K562 (cell line): ENCODE measurements around the gene GART. TPM values are rescaled to one million over a fixed set of nuclear protein-coding genes. Genes with fewer than 3 reads are reported as not detected.

ENCODE experiments used
- ARID2 ChIP-seq: fragments of 450-650 bp; IDR thresholded peaks from 2 replicates; pipeline ENCODE4 v1.6.1; 2017; ENCODE audit warnings: antibody characterized with exemption, mild to moderate bottlenecking
- BRD4 ChIP-seq: fragments of 200-600 bp; sonication (generic); IDR thresholded peaks from 2 replicates; pipeline ENCODE4 v1.6.1; 2017; ENCODE audit warnings: inconsistent platforms
- CEBPG ChIP-seq, 3 experiments: fragments of 200-800 bp in 1 of 3; sonication (Bioruptor generic) in 1 of 3; sonication (generic) in 1 of 3; formaldehyde crosslinking in 1 of 3; IDR thresholded peaks in 2 of 3; conservative IDR thresholded peaks in 1 of 3; 2 replicates each; pipeline versions ENCODE4 v1.6.1 to v1.8.0; 2016 to 2022; ENCODE audit warnings: missing compliant biosample characterization in 2 of 3, missing genetic modification characterization in 2 of 3, mild to moderate bottlenecking in 1 of 3, missing genetic modification reagents in 1 of 3
- CHD1 ChIP-seq: fragments of 200-600 bp; sonication (generic); IDR thresholded peaks from one replicate; pipeline ENCODE4 v1.6.1; 2012; ENCODE audit warnings: mild to moderate bottlenecking, moderate library complexity, low read length, inconsistent platforms
- E2F5 ChIP-seq: sonication (generic); formaldehyde crosslinking; IDR thresholded peaks from 2 replicates; pipeline ENCODE4 v1.8.0; 2022; ENCODE audit warnings: mild to moderate bottlenecking, missing genetic modification reagents
- GTF2B ChIP-seq: IDR thresholded peaks from 2 replicates; pipeline ENCODE4 v1.6.1; 2011; ENCODE audit not compliant: insufficient read length; ENCODE audit errors: extremely low read depth
- GTF2E2 ChIP-seq: fragments of 200-800 bp; sonication (Bioruptor generic); IDR thresholded peaks from 2 replicates; pipeline ENCODE4 v1.6.1; 2016; ENCODE audit warnings: missing genetic modification characterization, missing compliant biosample characterization
- HMBOX1 ChIP-seq: sonication (generic); IDR thresholded peaks from 2 replicates; pipeline ENCODE4 v1.6.1; 2016
- MYC ChIP-seq, 2 experiments: fragments of 250-450 bp in 1 of 2; sonication (Bioruptor Pico) in 1 of 2; IDR thresholded peaks; 2 replicates each; pipeline versions ENCODE4 v1.5.1 to v1.6.1; 2012 to 2021; ENCODE audit warnings: low read depth in 2 of 2, borderline replicate concordance in 1 of 2, improper control_type of control experiment in 1 of 2, low read length in 1 of 2, mild to moderate bottlenecking in 1 of 2, moderate library complexity in 1 of 2
- TAF9B ChIP-seq: fragments of 450-650 bp; IDR thresholded peaks from 2 replicates; pipeline ENCODE4 v1.6.1; 2018; ENCODE audit warnings: mild to moderate bottlenecking; ENCODE audit not compliant: partially characterized antibody
- TAL1 ChIP-seq: fragments of 450-650 bp; IDR thresholded peaks from 2 replicates; pipeline ENCODE4 v1.6.1; 2016; ENCODE audit warnings: mild to moderate bottlenecking
- TOE1 ChIP-seq, 2 experiments: fragments of 450-650 bp in 1 of 2; sonication (generic) in 1 of 2; formaldehyde crosslinking in 1 of 2; IDR thresholded peaks; 2 replicates each; pipeline versions ENCODE4 v1.7.1 to v1.8.0; 2016 to 2022; ENCODE audit warnings: borderline replicate concordance in 2 of 2, mild to moderate bottlenecking in 2 of 2, antibody characterized with exemption in 1 of 2, inconsistent platforms in 1 of 2, low read depth in 1 of 2, missing genetic modification reagents in 1 of 2, moderate library complexity in 1 of 2
- ZNF12 ChIP-seq: sonication (generic); formaldehyde crosslinking; IDR thresholded peaks from 2 replicates; pipeline ENCODE4 v1.4.0; 2020; ENCODE audit warnings: mild to moderate bottlenecking, missing genetic modification reagents
- ZNF263 ChIP-seq: sonication (generic); formaldehyde crosslinking; IDR thresholded peaks from 2 replicates; pipeline ENCODE4 v1.8.0; 2022; ENCODE audit warnings: mild to moderate bottlenecking, missing genetic modification reagents, borderline replicate concordance
- ZNF324 ChIP-seq: fragments of 250-450 bp; sonication (Bioruptor Pico); IDR thresholded peaks from 2 replicates; pipeline ENCODE4 v1.4.0; 2020; ENCODE audit warnings: mild to moderate bottlenecking
- polyA plus RNA-seq, 8 experiments: library from polyadenylated mRNA; depleted of rRNA in 4 of 8; stranded (reverse) in 5 of 8; unstranded in 3 of 8; fragments of >200 nt; fragmentation: Nextera tagmentation in 2 of 8; fragmentation: Illumina TruSeq in 1 of 8; extraction: Ambion mirVana in 2 of 8; extraction: Trizol in 1 of 8; gene quantifications; 2 replicates each; pipeline versions ENCODE4 v1.2.1 to v1.2.3, GENCODE V29; 2011 to 2014; ENCODE audit warnings: inconsistent platforms in 1 of 8, missing spikeins in 1 of 8
- total RNA-seq, 7 experiments: library from RNA; depleted of rRNA in 6 of 7; stranded (reverse); fragments of >200 nt in 6 of 7; fragmentation: Illumina TruSeq in 2 of 7; extraction: Trizol in 2 of 7; gene quantifications; 2 replicates each; pipeline versions ENCODE4 v1.2.1 to v1.2.3, GENCODE V29; 2011 to 2021; ENCODE audit warnings: low replicate concordance in 1 of 7
- TF ChIP-seq, protein P1 (sequence below): fragments of 450-650 bp; IDR thresholded peaks from 2 replicates; pipeline ENCODE4 v1.6.1; 2016; ENCODE audit warnings: mild to moderate bottlenecking
- TF ChIP-seq, protein P2 (sequence below): fragments of 250-450 bp; sonication (Bioruptor Pico); IDR thresholded peaks from 2 replicates; pipeline ENCODE4 v1.6.1; 2021; ENCODE audit warnings: mild to moderate bottlenecking
- TF ChIP-seq, protein P3 (sequence below): fragments of 450-650 bp; IDR thresholded peaks from 2 replicates; pipeline ENCODE4 v1.6.1; 2018; ENCODE audit warnings: mild to moderate bottlenecking, low read depth; ENCODE audit not compliant: partially characterized antibody

The GART gene
- total and polyA plus RNA-seq, 9 of the 15 experiments (the other 6 are each of a cell fraction or from before 2014, with no cell fraction given): 141 to 429 (median 349) TPM

- TF ChIP-seq MYC (IDR thresholded peaks at IDR 0.05; ENCODE audit: low read depth, low read length) (peak; percentile 97), MYC (CRISPR knock-in tag; IDR thresholded peaks at IDR 0.05; ENCODE audit: borderline replicate concordance, low read depth) (peak; percentile 81), ZNF263 (CRISPR knock-in tag) (no peak), TOE1 (IDR thresholded peaks at IDR 0.05; ENCODE audit: borderline replicate concordance) (peak; percentile 58), TOE1 (CRISPR knock-in tag; IDR thresholded peaks at IDR 0.05; ENCODE audit: borderline replicate concordance, low read depth) (no peak), ARID2 (no peak), TAF9B (peak; percentile 79), E2F5 (CRISPR knock-in tag) (no peak; the same call in 1 of the 2 replicates), GTF2E2 (tag) (no peak), CHD1 (peak; percentile 99), ZNF12 (CRISPR knock-in tag) (peak; percentile 88; the same call in 1 of the 2 replicates), ZNF324 (CRISPR knock-in tag) (0 out of 2 replicates have a peak, but pooled peaks have one; percentile 36), BRD4 (peak; percentile 98), TAL1 (no peak), HMBOX1 (no peak), GTF2B (no peak), CEBPG (CRISPR knock-in tag; IDR thresholded peaks at IDR 0.05) (no peak), CEBPG (tag; conservative IDR thresholded peaks at IDR 0.05 in 1 of 2, IDR thresholded peaks at IDR 0.05 in 1 of 2) (no peak)
- TF ChIP-seq, protein P1, sequence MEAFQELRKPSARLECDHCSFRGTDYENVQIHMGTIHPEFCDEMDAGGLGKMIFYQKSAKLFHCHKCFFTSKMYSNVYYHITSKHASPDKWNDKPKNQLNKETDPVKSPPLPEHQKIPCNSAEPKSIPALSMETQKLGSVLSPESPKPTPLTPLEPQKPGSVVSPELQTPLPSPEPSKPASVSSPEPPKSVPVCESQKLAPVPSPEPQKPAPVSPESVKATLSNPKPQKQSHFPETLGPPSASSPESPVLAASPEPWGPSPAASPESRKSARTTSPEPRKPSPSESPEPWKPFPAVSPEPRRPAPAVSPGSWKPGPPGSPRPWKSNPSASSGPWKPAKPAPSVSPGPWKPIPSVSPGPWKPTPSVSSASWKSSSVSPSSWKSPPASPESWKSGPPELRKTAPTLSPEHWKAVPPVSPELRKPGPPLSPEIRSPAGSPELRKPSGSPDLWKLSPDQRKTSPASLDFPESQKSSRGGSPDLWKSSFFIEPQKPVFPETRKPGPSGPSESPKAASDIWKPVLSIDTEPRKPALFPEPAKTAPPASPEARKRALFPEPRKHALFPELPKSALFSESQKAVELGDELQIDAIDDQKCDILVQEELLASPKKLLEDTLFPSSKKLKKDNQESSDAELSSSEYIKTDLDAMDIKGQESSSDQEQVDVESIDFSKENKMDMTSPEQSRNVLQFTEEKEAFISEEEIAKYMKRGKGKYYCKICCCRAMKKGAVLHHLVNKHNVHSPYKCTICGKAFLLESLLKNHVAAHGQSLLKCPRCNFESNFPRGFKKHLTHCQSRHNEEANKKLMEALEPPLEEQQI: no peak
- TF ChIP-seq, protein P2, sequence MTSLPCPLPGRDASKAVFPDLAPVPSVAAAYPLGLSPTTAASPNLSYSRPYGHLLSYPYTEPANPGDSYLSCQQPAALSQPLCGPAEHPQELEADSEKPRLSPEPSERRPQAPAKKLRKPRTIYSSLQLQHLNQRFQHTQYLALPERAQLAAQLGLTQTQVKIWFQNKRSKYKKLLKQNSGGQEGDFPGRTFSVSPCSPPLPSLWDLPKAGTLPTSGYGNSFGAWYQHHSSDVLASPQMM (CRISPR knock-in tag): no peak
- TF ChIP-seq, protein P3, sequence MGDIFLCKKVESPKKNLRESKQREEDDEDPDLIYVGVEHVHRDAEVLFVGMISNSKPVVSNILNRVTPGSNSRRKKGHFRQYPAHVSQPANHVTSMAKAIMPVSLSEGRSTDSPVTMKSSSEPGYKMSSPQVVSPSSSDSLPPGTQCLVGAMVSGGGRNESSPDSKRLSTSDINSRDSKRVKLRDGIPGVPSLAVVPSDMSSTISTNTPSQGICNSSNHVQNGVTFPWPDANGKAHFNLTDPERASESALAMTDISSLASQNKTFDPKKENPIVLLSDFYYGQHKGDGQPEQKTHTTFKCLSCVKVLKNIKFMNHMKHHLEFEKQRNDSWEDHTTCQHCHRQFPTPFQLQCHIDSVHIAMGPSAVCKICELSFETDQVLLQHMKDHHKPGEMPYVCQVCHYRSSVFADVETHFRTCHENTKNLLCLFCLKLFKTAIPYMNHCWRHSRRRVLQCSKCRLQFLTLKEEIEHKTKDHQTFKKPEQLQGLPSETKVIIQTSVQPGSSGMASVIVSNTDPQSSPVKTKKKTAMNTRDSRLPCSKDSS: no peak
These were observed at the start of gene GART (continued) for GRCh38 chr21:33541756-33542639.
